ENCODE data around the gene USP1.

Gene USP1

GRCh38 chr1:62398377-62398776 is 38.5 kb upstream of the USP1 start:
- Histone ChIP-seq H3K4me3 (ENCODE audit: low read depth, low read length, poor library complexity, severe bottlenecking) (no peak overlapping the region), H3K4me2 (ENCODE audit: low read length) (no peak overlapping the region), H3F3A (ENCODE audit: insufficient read depth, low read length) (no peaks in the 10 kb centered on the region)

GRCh38 chr1:62401034-62401760 is 35.7 kb upstream of the USP1 start:
- Histone ChIP-seq H3K27me3 (ENCODE audit: insufficient read depth, low read length) (no peaks in the 10 kb centered on the region), H3K9ac (ENCODE audit: low read length) (no peak overlapping the region), H3K36me3 (ENCODE audit: insufficient read depth, low read length) (no peaks in the 10 kb centered on the region), H3K4me1 (ENCODE audit: insufficient read depth, low read length, severe bottlenecking) (no peaks in the 10 kb centered on the region), H3K79me2 (ENCODE audit: insufficient read depth, low read length) (no peaks in the 10 kb centered on the region), H3K4me3 (ENCODE audit: low read depth, low read length, poor library complexity, severe bottlenecking) (no peak overlapping the region), H3F3A (ENCODE audit: insufficient read depth, low read length) (no peaks in the 10 kb centered on the region), H3K27ac (ENCODE audit: low read depth, low read length, poor library complexity, severe bottlenecking) (no peak overlapping the region), H3K4me2 (ENCODE audit: low read length) (no peak overlapping the region), H4K20me1 (ENCODE audit: insufficient read depth, low read length) (no peaks in the 10 kb centered on the region), H2AFZ (ENCODE audit: low read length) (no peak overlapping the region), H3K9me2 (ENCODE audit: low read depth, low read length) (no peaks in the 10 kb centered on the region), H3K9me3 (ENCODE audit: low read length) (no peaks in the 10 kb centered on the region)
- no peak for TF ChIP-seq CTCF (IDR thresholded peaks at IDR 0.05; ENCODE audit: low read length)
- no peak for TF ChIP-seq EZH2 (IDR thresholded peaks at IDR 0.05; ENCODE audit: borderline replicate concordance, low read length)

More at GRCh38 chr1:62398377-62398776, 38.5 kb upstream of the USP1 start:
- Histone ChIP-seq H2AFZ (ENCODE audit: low read length) (no peak overlapping the region), H3K36me3 (ENCODE audit: insufficient read depth, low read length) (no peaks in the 10 kb centered on the region), H3K27me3 (ENCODE audit: insufficient read depth, low read length) (no peaks in the 10 kb centered on the region), H3K27ac (ENCODE audit: low read depth, low read length, poor library complexity, severe bottlenecking) (no peak overlapping the region), H3K9me2 (ENCODE audit: low read depth, low read length) (no peaks in the 10 kb centered on the region), H3K79me2 (ENCODE audit: insufficient read depth, low read length) (no peaks in the 10 kb centered on the region), H4K20me1 (ENCODE audit: insufficient read depth, low read length) (no peaks in the 10 kb centered on the region), H3K9ac (ENCODE audit: low read length) (no peak overlapping the region), H3K4me1 (ENCODE audit: insufficient read depth, low read length, severe bottlenecking) (no peaks in the 10 kb centered on the region), H3K9me3 (ENCODE audit: low read length) (no peaks in the 10 kb centered on the region)
- TF ChIP-seq CTCF (IDR thresholded peaks at IDR 0.05; ENCODE audit: low read length): no peak
- TF ChIP-seq EZH2 (IDR thresholded peaks at IDR 0.05; ENCODE audit: borderline replicate concordance, low read length): no peak

- no peak overlapping the region for H3K4me3 ChIP-seq (ENCODE audit: low read depth, low read length, poor library complexity, severe bottlenecking)
- H3K9me2 ChIP-seq (ENCODE audit: low read depth, low read length): no peaks in the 10 kb centered on the region
- H3K36me3 ChIP-seq (ENCODE audit: insufficient read depth, low read length): no peaks in the 10 kb centered on the region
- no peak for TF ChIP-seq CTCF (IDR thresholded peaks at IDR 0.05; ENCODE audit: low read length)
- TF ChIP-seq EZH2 (IDR thresholded peaks at IDR 0.05; ENCODE audit: borderline replicate concordance, low read length): no peak
- no peaks in the 10 kb centered on the region for H4K20me1 ChIP-seq (ENCODE audit: insufficient read depth, low read length)
- no peaks in the 10 kb centered on the region for H3K4me1 ChIP-seq (ENCODE audit: insufficient read depth, low read length, severe bottlenecking)
- no peak overlapping the region for H3K9ac ChIP-seq (ENCODE audit: low read length)
- no peaks in the 10 kb centered on the region for H3K9me3 ChIP-seq (ENCODE audit: low read length)
- no peaks in the 10 kb centered on the region for H3K27me3 ChIP-seq (ENCODE audit: insufficient read depth, low read length)
- H2AFZ ChIP-seq (ENCODE audit: low read length): no peak overlapping the region
- H3K4me2 ChIP-seq (ENCODE audit: low read length): no peak overlapping the region
- no peaks in the 10 kb centered on the region for H3F3A ChIP-seq (ENCODE audit: insufficient read depth, low read length)
- no peak overlapping the region for H3K27ac ChIP-seq (ENCODE audit: low read depth, low read length, poor library complexity, severe bottlenecking)
- H3K79me2 ChIP-seq (ENCODE audit: insufficient read depth, low read length): no peaks in the 10 kb centered on the region
Measured at GRCh38 chr1:62405247-62405646, 31.6 kb upstream of the USP1 start.
